Body of pancreas (tissue), 4 donors: ENCODE results near the gene SPAAR.

Experiments used
- POLR2A ChIP-seq, 3 donors: fragments of 450-650 bp; IDR thresholded peaks; one replicate each; pipeline ENCODE4 v1.6.1; 2016; ENCODE audit warnings: antibody characterized with exemption in 3 of 3, mild to moderate bottlenecking in 2 of 3
- TF ChIP-seq, protein P1 (sequence below), 7 experiments: fragments of 450-650 bp in 4 of 7; fragments of 200-600 bp in 3 of 7; sonication (generic) in 3 of 7; IDR thresholded peaks; one replicate each; pipeline ENCODE4 v1.5.1; 2016 to 2019; ENCODE audit warnings: antibody characterized with exemption in 7 of 7

DNA sequence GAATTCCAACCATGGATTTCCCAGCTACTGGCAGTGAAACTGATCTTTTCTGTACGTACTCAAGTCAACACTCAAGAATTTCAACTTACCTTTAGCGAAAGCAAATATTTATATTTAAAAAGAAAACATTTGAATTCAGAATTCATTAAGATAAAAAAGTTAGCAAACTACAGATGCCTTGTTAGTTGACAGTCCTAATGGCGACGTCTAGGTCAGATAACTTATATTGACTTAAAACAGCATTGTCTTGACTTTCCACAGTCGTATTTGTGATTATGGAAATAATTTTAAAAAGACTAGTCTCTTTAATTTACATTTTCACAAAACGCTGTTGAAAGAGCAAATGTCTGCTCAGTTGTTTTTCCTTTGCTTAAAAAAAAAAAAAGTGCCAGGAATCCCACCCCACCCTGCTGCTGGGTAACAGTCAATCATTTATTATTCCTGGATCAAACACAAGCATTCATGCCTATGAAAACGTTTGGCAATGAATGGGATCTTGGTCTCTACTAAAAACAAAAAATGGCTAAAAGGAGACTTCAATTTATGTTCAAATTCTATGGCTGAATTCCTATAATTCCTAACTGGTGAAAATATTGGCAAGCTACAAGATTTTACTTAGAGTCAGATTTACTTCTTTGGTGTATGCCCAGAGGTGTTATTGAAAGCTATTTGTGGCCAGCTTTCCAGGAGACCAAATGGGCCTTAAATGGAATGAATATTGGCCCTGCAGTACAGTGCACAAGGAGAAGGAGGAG, 26.6 kb downstream of the SPAAR start:
- no peak for TF ChIP-seq POLR2A (IDR thresholded peaks at IDR 0.05)
- TF ChIP-seq, protein P1, sequence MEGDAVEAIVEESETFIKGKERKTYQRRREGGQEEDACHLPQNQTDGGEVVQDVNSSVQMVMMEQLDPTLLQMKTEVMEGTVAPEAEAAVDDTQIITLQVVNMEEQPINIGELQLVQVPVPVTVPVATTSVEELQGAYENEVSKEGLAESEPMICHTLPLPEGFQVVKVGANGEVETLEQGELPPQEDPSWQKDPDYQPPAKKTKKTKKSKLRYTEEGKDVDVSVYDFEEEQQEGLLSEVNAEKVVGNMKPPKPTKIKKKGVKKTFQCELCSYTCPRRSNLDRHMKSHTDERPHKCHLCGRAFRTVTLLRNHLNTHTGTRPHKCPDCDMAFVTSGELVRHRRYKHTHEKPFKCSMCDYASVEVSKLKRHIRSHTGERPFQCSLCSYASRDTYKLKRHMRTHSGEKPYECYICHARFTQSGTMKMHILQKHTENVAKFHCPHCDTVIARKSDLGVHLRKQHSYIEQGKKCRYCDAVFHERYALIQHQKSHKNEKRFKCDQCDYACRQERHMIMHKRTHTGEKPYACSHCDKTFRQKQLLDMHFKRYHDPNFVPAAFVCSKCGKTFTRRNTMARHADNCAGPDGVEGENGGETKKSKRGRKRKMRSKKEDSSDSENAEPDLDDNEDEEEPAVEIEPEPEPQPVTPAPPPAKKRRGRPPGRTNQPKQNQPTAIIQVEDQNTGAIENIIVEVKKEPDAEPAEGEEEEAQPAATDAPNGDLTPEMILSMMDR (IDR thresholded peaks at IDR 0.05): no peak
